Heart left ventricle (tissue), 16 donors: Measurements from ENCODE around the gene CHRM1. TPM values are rescaled to one million over a fixed set of nuclear protein-coding genes. Genes with fewer than 3 reads are reported as not detected.

ENCODE experiments used
- ATAC-seq, 4 donors: fragments of 200-7000 bp; cut with Tn5 transposase; one replicate each; pipeline ENCODE4 v1.9.1; 2020 to 2022; ENCODE audit warnings: moderate library complexity in 4 of 4, mild to moderate bottlenecking in 3 of 4, moderate number of reproducible peaks in 1 of 4
- DNase-seq, 5 donors: peaks; one replicate each; pipeline ENCODE4 v3.0.0-alpha.2; 2020
- H3K27ac ChIP-seq, 12 donors: fragments of 200-600 bp; sonication (generic) in 4 of 12; one replicate each; pipeline versions ENCODE4 v1.5.0 to v1.8.0; 2016 to 2022; ENCODE audit warnings: mild to moderate bottlenecking in 2 of 12
- H3K27me3 ChIP-seq, 9 donors: fragments of 200-600 bp; sonication (generic) in 2 of 9; one replicate each; pipeline versions ENCODE4 v1.5.1 to v1.8.0; 2016 to 2022; ENCODE audit warnings: mild to moderate bottlenecking in 3 of 9
- H3K36me3 ChIP-seq, 9 donors: fragments of 200-600 bp; sonication (generic) in 2 of 9; one replicate each; pipeline versions ENCODE4 v1.5.0 to v1.8.0; 2018 to 2022; ENCODE audit warnings: mild to moderate bottlenecking in 2 of 9
- H3K4me1 ChIP-seq, 12 donors: fragments of 200-600 bp; sonication (generic) in 4 of 12; one replicate each; pipeline versions ENCODE4 v1.5.0 to v1.8.0; 2016 to 2022; ENCODE audit warnings: mild to moderate bottlenecking in 3 of 12
- H3K4me3 ChIP-seq, 12 donors: fragments of 200-600 bp; sonication (generic) in 4 of 12; one replicate each; pipeline versions ENCODE4 v1.5.0 to v1.8.0; 2017 to 2022; ENCODE audit warnings: mild to moderate bottlenecking in 9 of 12, moderate library complexity in 4 of 12
- H3K9me3 ChIP-seq, 12 donors: fragments of 200-600 bp; sonication (generic) in 4 of 12; one replicate each; pipeline versions ENCODE4 v1.5.0 to v1.8.0; 2016 to 2022; ENCODE audit warnings: mild to moderate bottlenecking in 1 of 12
- CTCF ChIP-seq, 12 donors: fragments of 200-600 bp; sonication (generic) in 4 of 12; IDR thresholded peaks; one replicate each; pipeline versions ENCODE4 v1.5.0 to v1.8.0; 2018 to 2022; ENCODE audit warnings: antibody characterized with exemption in 12 of 12, mild to moderate bottlenecking in 5 of 12
- POLR2A ChIP-seq, 2 donors: fragments of 450-650 bp; IDR thresholded peaks; one replicate each; pipeline ENCODE4 v1.6.1; 2017; ENCODE audit warnings: antibody characterized with exemption in 2 of 2, mild to moderate bottlenecking in 2 of 2, moderate library complexity in 2 of 2
- WGBS, 4 donors: extraction: QIAGEN DNeasy Blood & Tissue Kit in 2 of 4; methylation state at CpG; one replicate each; pipeline versions ENCODE4 v1.1.5 to v1.1.7; 2013 to 2018; 5-methylcytosine and 5-hydroxymethylcytosine counted together
- intact Hi-C, 10 donors: fragments of 100-400 bp; cut with DNase I; formaldehyde crosslinking; loops; one replicate each; pipeline versions ENCODE4 v1.11.1 to v1.14.2; 2022
- polyA plus RNA-seq, 2 donors: library from polyadenylated mRNA; stranded (reverse); fragments of 200-250 nt; gene quantifications; one replicate each; pipeline ENCODE4 v1.2.3, GENCODE V29; 2013
- total RNA-seq, 9 donors: library from RNA; depleted of rRNA in 2 of 9; stranded (reverse); fragments of >200 nt in 2 of 9; fragmentation: NEBNext Ultra II Directional in 3 of 9; extraction: Animal tissue kit (Norgen Biotek cat#: 25700) in 3 of 9; gene quantifications; one replicate each; pipeline versions ENCODE4 v1.1.0 to v1.2.4, GENCODE V29; 2016 to 2023
- donor health status: ischemic (EF 13 %, LVEDD 7.1; RV severe dilation, severe dysfunction).
- donor health status: healthy with polysubstance abuse.
- donor health status: DM: no; HTN: yes; CAD: no.
- donor health status: DM: no; HTN: no; CAD: no.
- donor health status: ischemic (EF 25% LVEDD 6.9; RV normal size, moderate dysfunction).
- donor health status: ischemic (EF 25% LVEDD 5.7; RV mildly dilated, moderate dysfunction).
- donor health status: healthy.
- donor health status: DM: yes; HTN: yes; CAD: no.
- donor health status: ischemic (EF 35%, LVEDD 5.7; RV mildly dilated, moderate dysfunction).
- donor health status: nonischemic (EF 11% LVEDD 7.7; RV severe dilation, severe dysfunction).
- donor health status: DM: yes; HTN: yes; CAD: no.
- donor health status: PGD.
- donor health status: ischemic (EF 29% LVEDD 5.4; RV normal size, mild dysfunction).
- donor health status: nonischemic (EF 23%, LVEDD 6.1; RV moderate dilation, normal function).

The CHRM1 gene
- total and polyA plus RNA-seq, 11 donors: 0.08 to 0.31 TPM; not detected in 9

DNA sequence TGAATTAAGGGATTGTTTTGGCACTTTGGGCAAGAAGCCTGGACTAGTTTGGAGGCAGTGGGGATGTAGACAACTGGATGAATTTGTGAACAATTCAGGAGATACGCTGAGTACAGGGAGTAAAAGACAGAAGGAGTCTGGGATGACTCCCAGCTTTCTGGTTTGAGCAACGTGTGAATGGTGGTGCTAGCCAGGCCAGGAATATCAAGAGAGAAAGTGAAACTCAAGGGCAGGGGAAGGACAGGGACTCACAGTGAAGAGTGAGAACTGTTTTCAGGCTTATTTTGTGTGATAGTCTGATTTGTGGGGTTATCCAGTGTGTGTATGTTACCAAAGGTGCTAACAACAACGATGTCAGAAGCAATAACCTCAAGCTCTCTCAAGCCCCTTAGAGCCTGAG, 15.9 kb downstream of the CHRM1 start:
- Histone ChIP-seq H3K27me3 (peaks cover 0 to 3% (median 0%) of the 10 kb centered on the region in 9 donors), H3K4me1 (peaks cover 0 to 30% (median 12%) of the 10 kb centered on the region in 12 donors), H3K36me3 (no peaks in the 10 kb centered on the region), H3K4me3 (no peak overlapping the region), H3K9me3 (no peaks in the 10 kb centered on the region), H3K27ac (no peak overlapping the region)
- 24 to 34% (median 29%) methylated on average over 3 of the region's 3 CpGs for WGBS, 4 donors
- intact Hi-C loops: loop anchor here in 5 of 10 donors (5.0 to 10.0 kb wide), 4 partner anchors 70 to 310 kb away; no protein-coding TSS in a partner anchor
- ATAC-seq: no peak
- TF ChIP-seq CTCF (IDR thresholded peaks at IDR 0.05) (no peak), POLR2A (IDR thresholded peaks at IDR 0.05) (no peak)
- DNase-seq: no peak

GRCh38 chr11:62902932-62903331, 18.2 kb downstream of the CHRM1 start:
- Histone ChIP-seq H3K4me3 (no peak overlapping the region), H3K36me3 (no peaks in the 10 kb centered on the region), H3K4me1 (peaks cover 0 to 15% (median 0%) of the 10 kb centered on the region in 12 donors), H3K27ac (peak overlapping the region in 1 of 12 donors; percentile 5), H3K27me3 (peaks cover 0 to 3% (median 0%) of the 10 kb centered on the region in 9 donors), H3K9me3 (no peaks in the 10 kb centered on the region)
- intact Hi-C loops: loop anchor here in 3 of 10 donors (10.0 kb wide), 2 partner anchors 72 to 312 kb away; no protein-coding TSS in a partner anchor
- ATAC-seq: no peak
- no peak for DNase-seq
- no peak for TF ChIP-seq CTCF (IDR thresholded peaks at IDR 0.05)
- no peak for TF ChIP-seq POLR2A (IDR thresholded peaks at IDR 0.05)
- WGBS, 4 donors: 54 to 68% (median 62%) methylated on average over 1 of the region's 1 CpG

GRCh38 chr11:62898027-62898426, 23.1 kb downstream of the CHRM1 start:
- Histone ChIP-seq H3K27ac (no peak overlapping the region), H3K27me3 (no peaks in the 10 kb centered on the region), H3K4me1 (no peaks in the 10 kb centered on the region), H3K9me3 (no peaks in the 10 kb centered on the region), H3K36me3 (no peaks in the 10 kb centered on the region), H3K4me3 (no peak overlapping the region)
- intact Hi-C loops: no loop called here
- TF ChIP-seq POLR2A (IDR thresholded peaks at IDR 0.05) (no peak), CTCF (IDR thresholded peaks at IDR 0.05) (no peak)
- DNase-seq: no peak
- no peak for ATAC-seq

DNA sequence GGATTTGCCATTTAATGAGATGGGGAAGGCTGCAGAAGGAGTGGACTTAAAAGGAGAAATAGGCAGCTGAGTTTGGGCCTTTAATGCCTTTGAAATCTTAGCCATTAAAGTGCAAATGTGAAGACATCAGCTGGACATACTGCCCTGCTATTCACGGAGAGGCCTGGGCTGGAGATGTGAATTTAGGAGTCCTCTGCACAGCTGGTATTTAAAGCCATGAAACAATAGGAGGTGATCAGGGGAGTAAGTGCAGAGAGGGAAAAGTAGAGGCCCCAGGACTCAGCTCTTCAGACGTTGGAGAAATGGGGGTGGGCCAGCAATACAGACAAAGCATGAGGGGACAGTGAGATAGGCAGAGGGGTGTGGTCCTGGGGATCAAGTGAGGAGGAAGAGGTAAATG, 23.9 kb downstream of the CHRM1 start:
- Histone ChIP-seq H3K36me3 (no peaks in the 10 kb centered on the region), H3K27ac (no peak overlapping the region), H3K9me3 (no peaks in the 10 kb centered on the region), H3K27me3 (no peaks in the 10 kb centered on the region), H3K4me1 (peaks cover 0 to under 1% (median 0%) of the 10 kb centered on the region in 12 donors), H3K4me3 (no peak overlapping the region)
- DNase-seq (no peak), ATAC-seq (no peak)
- intact Hi-C loops: no loop called here
- WGBS, 4 donors: 43 to 50% (median 48%) methylated on average over 2 of the region's 2 CpGs
- TF ChIP-seq CTCF (IDR thresholded peaks at IDR 0.05) (no peak), POLR2A (IDR thresholded peaks at IDR 0.05) (no peak)
